SH-SY5Y (cell line): ENCODE results near the gene CTU1.

Experiments
- GATA2 ChIP-seq: IDR thresholded peaks from 2 replicates; pipeline ENCODE4 v1.6.1; 2011; ENCODE audit warnings: mild to moderate bottlenecking, low read depth, low read length
- GATA3 ChIP-seq: IDR thresholded peaks from 2 replicates; pipeline ENCODE4 v1.6.1; 2011; ENCODE audit warnings: low read depth, mild to moderate bottlenecking, low read length, moderate library complexity

GRCh38 chr19:51135004-51135403, 26.8 kb upstream of the CTU1 start:
- no peak for TF ChIP-seq GATA2
- TF ChIP-seq GATA3 = no peak
